Gastroesophageal sphincter (tissue), 4 donors: ENCODE results near the gene JMJD4. TPM values are rescaled to one million over a fixed set of nuclear protein-coding genes. Genes with fewer than 3 reads are reported as not detected.

ENCODE experiments used
- ATAC-seq: fragments of 150-250 bp; one replicate; pipeline ENCODE4 v1.9.1; 2016; ENCODE audit warnings: mild to moderate bottlenecking, moderate library complexity
- H3K27ac ChIP-seq, 4 donors: fragments of 200-600 bp; sonication (generic) in 3 of 4; 1 replicate in 3 of 4; 2 replicates in 1 of 4; pipeline ENCODE4 v1.5.1; 2016 to 2019
- H3K27me3 ChIP-seq: fragments of 200-600 bp; sonication (generic); one replicate; pipeline ENCODE4 v1.5.1; 2019
- H3K36me3 ChIP-seq, 2 donors: fragments of 200-600 bp; sonication (generic); one replicate each; pipeline ENCODE4 v1.5.1; 2019; ENCODE audit warnings: control low read depth in 1 of 2
- H3K4me1 ChIP-seq, 3 donors: fragments of 200-600 bp; sonication (generic); 1 replicate in 2 of 3; 2 replicates in 1 of 3; pipeline ENCODE4 v1.5.1; 2016 to 2019; ENCODE audit warnings: control low read depth in 2 of 3
- H3K4me3 ChIP-seq, 2 donors: fragments of 200-600 bp; sonication (generic); one replicate each; pipeline ENCODE4 v1.5.1; 2019; ENCODE audit warnings: mild to moderate bottlenecking in 1 of 2, moderate library complexity in 1 of 2
- H3K9me3 ChIP-seq, 3 donors: fragments of 200-600 bp; sonication (generic); one replicate each; pipeline ENCODE4 v1.5.1; 2017 to 2019; ENCODE audit warnings: control low read depth in 2 of 3
- EP300 ChIP-seq: sonication (generic); formaldehyde crosslinking; IDR thresholded peaks from one replicate; pipeline ENCODE4 v1.6.1; 2017; ENCODE audit warnings: antibody characterized with exemption, mild to moderate bottlenecking
- POLR2A ChIP-seq, 2 donors: fragments of 450-650 bp; IDR thresholded peaks; one replicate each; pipeline ENCODE4 v1.6.1; 2017; ENCODE audit warnings: antibody characterized with exemption in 2 of 2, mild to moderate bottlenecking in 2 of 2, moderate library complexity in 1 of 2
- POLR2AphosphoS5 ChIP-seq: sonication (generic); formaldehyde crosslinking; IDR thresholded peaks from one replicate; pipeline ENCODE4 v1.6.1; 2017; ENCODE audit warnings: antibody characterized with exemption
- WGBS, 2 donors: methylation state at CpG; one replicate each; pipeline ENCODE4 v1.1.5; 2018; ENCODE audit warnings: low coverage in 1 of 2; 5-methylcytosine and 5-hydroxymethylcytosine counted together
- total RNA-seq, 4 donors: library from RNA; depleted of rRNA; stranded (reverse); fragments of >200 nt; gene quantifications; one replicate each; pipeline ENCODE4 v1.1.0, GENCODE V29; 2016
- TF ChIP-seq, protein P1 (sequence below), 4 experiments: fragments of 200-600 bp in 2 of 4; fragments of 450-650 bp in 2 of 4; sonication (generic) in 1 of 4; IDR thresholded peaks; one replicate each; pipeline ENCODE4 v1.5.1; 2017 to 2019; ENCODE audit warnings: antibody characterized with exemption in 4 of 4, mild to moderate bottlenecking in 2 of 4, moderate library complexity in 2 of 4

Gene JMJD4
- total RNA-seq = 10 to 100 TPM; 13.8 to 19.5 (median 17.0) TPM

DNA sequence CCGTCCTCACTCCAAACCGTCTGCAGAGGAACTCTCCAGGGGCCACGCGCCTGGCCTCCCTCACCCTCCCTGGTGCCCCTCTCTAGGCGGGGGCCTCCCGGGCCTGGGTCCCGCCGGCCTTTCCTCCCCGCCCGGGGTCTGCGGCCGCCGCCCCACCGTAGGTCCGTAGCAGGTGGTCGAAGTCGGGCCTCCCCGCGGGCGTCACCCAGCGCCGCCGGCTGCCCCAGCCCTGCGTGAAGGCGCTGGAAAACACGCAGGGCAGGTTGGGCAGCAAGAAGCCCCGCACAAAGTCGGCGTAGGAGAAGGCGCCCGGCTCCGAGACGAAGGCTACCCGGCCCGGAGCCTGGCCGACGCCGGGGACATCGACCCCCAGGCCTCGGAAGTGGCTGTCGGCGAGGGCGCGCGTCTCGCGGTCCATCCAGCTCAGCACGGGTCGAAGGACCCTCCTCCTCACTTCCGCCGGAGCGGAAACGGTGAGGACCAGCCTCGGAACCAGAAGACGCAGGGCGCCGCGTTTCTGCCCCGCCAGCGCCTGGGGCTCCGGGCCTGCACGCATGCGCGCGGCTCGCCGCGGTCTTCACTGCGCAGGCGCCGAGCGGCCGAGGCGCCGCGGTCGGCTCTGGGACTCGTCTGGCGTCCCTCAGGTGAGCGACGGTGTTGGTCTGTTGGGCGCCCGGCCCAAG, at the start of gene JMJD4, which contains the start of gene SNAP47:
Gene JMJD4 (minus strand): TSS at position 447 of the 683 bp plus-strand sequence. CDS start 29 bp downstream, at position 418.
Gene SNAP47 (plus strand): TSS at position 580 of the 683 bp plus-strand sequence. CDS start 12,302 bp downstream, outside the sequence.
- ATAC-seq = peak; percentile 94
- 5% methylated on average over 5 of the region's 83 CpGs; no CpG with 5 or more reads in 1 of the 2 donors for WGBS, 2 donors
- Histone ChIP-seq H3K9me3 (no peaks in the 10 kb centered on the region), H3K4me1 (peaks cover 0 to 67% (median 21%) of the 10 kb centered on the region in 3 donors), H3K27me3 (no peaks in the 10 kb centered on the region), H3K27ac (peak within 1 kb of the TSS; percentile 71 to 90 (median 90)), H3K36me3 (peaks cover 0 to 42% of the 10 kb centered on the region in 2 donors), H3K4me3 (peak within 1 kb of the TSS; percentile 74 to 86)
- TF ChIP-seq, protein P1, sequence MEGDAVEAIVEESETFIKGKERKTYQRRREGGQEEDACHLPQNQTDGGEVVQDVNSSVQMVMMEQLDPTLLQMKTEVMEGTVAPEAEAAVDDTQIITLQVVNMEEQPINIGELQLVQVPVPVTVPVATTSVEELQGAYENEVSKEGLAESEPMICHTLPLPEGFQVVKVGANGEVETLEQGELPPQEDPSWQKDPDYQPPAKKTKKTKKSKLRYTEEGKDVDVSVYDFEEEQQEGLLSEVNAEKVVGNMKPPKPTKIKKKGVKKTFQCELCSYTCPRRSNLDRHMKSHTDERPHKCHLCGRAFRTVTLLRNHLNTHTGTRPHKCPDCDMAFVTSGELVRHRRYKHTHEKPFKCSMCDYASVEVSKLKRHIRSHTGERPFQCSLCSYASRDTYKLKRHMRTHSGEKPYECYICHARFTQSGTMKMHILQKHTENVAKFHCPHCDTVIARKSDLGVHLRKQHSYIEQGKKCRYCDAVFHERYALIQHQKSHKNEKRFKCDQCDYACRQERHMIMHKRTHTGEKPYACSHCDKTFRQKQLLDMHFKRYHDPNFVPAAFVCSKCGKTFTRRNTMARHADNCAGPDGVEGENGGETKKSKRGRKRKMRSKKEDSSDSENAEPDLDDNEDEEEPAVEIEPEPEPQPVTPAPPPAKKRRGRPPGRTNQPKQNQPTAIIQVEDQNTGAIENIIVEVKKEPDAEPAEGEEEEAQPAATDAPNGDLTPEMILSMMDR (IDR thresholded peaks at IDR 0.05) = peak in 1 of 4 experiments; percentile 16
- TF ChIP-seq POLR2AphosphoS5 (peak; percentile 94), EP300 (no peak), POLR2A (IDR thresholded peaks at IDR 0.05) (peak; percentile 85 to 87)

DNA sequence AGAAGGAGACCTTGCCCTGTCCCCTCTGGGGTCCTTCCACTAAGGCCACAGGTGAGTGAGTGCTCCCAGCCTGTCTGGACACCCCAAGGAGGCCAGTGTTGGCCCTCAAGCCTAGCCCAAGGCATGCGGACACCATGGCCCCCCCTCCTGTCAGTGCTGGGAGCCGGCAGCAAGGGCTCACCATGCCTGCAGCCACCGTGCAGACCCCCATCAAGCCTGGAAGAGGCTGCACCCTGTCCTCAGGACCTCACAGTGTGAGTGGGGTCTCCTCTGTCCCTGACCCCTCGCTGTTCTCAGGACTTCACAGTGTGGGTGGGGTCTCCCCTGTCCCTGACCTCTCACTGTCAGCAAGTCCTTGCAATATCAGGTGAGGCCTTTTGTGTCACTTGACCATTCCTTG, 47.1 kb upstream of the JMJD4 start:
- WGBS, 2 donors = 60% methylated on average over 1 of the region's 4 CpGs; no CpG with 5 or more reads in 1 of the 2 donors
- no peak for ATAC-seq
- no peak for TF ChIP-seq POLR2AphosphoS5
- TF ChIP-seq EP300 = no peak
- H3K36me3 ChIP-seq = peaks cover 0 to 49% of the 10 kb centered on the region in 2 donors
- no peak overlapping the region for H3K27ac ChIP-seq
- H3K9me3 ChIP-seq = no peaks in the 10 kb centered on the region
- H3K4me3 ChIP-seq = no peak overlapping the region
- H3K4me1 ChIP-seq = peaks cover 4 to 20% (median 11%) of the 10 kb centered on the region in 3 donors
- no peaks in the 10 kb centered on the region for H3K27me3 ChIP-seq

DNA sequence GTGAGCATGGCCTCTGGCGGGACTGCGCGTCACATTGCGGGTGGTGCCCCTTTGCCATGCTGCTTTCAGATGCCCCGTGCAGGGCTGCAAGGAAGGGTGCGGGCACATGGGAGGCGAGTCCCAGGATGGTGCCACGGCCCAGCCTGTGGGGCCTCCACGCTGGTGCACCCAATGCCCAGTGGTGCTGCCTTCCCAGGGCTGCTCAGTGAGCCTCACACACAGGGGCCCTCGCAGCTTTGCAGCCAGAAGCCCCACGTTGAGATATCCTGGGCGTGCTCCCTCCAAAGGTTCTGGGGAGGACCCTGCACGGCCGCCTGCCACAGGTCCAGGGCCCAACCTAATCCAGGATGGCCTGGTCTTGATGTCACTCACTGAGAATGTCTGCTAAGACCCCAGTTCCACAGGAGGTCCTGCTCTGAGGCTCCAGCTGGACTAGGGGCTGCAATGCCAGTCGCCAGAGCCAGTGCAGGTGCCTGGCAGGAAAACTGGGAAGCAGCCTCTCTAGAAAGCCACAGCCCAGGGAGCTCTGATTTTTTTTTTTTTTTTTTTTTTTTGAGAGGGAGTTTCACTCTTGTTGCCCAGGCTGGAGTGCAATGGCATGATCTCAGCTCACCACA, 46.3 kb upstream of the JMJD4 start:
- Histone ChIP-seq H3K4me1 (peaks cover 0 to 12% (median 3%) of the 10 kb centered on the region in 3 donors), H3K27ac (no peak overlapping the region), H3K27me3 (no peaks in the 10 kb centered on the region), H3K4me3 (no peak overlapping the region), H3K36me3 (peaks cover 0 to 51% of the 10 kb centered on the region in 2 donors), H3K9me3 (no peaks in the 10 kb centered on the region)
- ATAC-seq = no peak
- 100% methylated on average over 2 of the region's 15 CpGs; no CpG with 5 or more reads in 1 of the 2 donors for WGBS, 2 donors
- TF ChIP-seq, protein P1 (IDR thresholded peaks at IDR 0.05) = no peak
- no peak for TF ChIP-seq EP300
- no peak for TF ChIP-seq POLR2A (IDR thresholded peaks at IDR 0.05)
- no peak for TF ChIP-seq POLR2AphosphoS5

DNA sequence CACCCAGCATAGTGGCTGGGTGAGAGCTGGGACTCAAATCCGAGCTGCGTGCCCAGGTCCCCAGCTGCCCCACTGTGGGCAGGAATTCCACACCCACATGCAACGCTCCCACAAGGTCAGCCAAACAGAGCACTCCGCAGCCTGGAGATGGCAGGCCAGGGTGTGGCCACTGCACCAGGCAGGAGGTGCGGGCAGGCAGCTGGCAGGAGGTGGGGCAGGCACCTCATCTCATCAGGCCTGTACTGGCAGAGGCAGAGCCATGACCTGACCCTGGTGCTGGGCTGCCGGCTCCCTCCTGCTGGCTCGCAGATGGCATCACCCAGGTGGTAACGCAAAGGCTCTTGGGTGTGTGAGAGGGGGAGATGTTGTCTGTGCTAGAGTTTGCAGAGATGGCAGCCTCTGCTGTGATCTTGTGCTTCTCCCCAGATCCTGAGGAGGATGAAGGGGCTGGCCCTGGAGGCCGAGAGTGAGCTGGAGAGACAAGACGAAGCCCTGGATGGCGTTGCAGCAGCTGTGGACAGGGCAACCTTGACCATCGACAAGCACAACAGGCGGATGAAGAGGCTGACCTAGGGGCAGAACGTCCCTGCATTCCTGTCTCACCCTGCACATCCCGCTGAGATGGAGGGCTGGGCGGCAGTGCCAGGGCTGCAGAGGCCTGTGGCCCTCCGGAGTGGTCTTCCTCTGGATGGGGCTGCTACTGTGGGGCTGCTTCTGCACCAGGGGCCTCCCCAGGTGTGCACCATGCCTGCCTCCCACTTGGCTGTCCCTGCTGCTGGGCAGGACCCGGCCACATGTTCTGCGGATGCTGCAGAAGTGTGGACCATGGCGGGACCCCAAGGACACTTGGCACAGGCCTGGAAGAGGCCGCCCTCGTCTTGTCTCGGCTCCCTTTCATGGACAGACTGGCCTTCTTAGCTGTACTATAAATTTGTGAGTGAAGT, 45.3 kb upstream of the JMJD4 start:
- WGBS, 2 donors = 83 to 97% methylated on average over 1 to 7 of the region's 23 CpGs

More for the DNA sequence above, 45.3 kb upstream of the JMJD4 start:
- Histone ChIP-seq H3K4me3 (no peak overlapping the region), H3K27ac (no peak overlapping the region), H3K36me3 (peaks cover 0 to 61% of the 10 kb centered on the region in 2 donors), H3K9me3 (no peaks in the 10 kb centered on the region), H3K27me3 (no peaks in the 10 kb centered on the region), H3K4me1 (peaks cover 0 to 14% (median 0%) of the 10 kb centered on the region in 3 donors)
- TF ChIP-seq POLR2A (IDR thresholded peaks at IDR 0.05) = no peak
- TF ChIP-seq EP300 = no peak
- TF ChIP-seq, protein P1 (IDR thresholded peaks at IDR 0.05) = no peak
- no peak for TF ChIP-seq POLR2AphosphoS5
- no peak for ATAC-seq
